ENCODE data around the gene TWIST2.

DNA sequence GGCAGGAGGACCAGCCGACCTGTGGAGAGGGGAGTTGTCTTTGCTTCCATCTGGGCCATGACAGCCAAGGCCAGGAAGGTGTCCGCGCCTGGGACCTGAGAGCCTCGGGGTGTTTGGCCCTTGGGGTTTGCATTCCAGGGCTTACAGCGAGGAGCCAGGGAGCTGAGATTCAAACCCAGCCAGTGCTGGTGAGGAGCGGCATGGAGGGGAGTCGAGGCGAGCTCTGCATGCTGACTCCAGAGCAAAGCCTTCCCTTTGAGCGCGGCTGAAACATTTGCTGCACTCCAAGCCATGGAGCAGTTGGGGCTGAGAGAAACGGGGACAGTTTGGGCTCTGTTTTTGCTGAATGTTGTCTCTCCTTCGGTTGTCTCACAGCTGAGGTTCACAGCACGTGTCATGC, 77.4 kb downstream of the TWIST2 start:
- TF ChIP-seq EZH2 (optimal IDR thresholded peaks at IDR 0.05; ENCODE audit: low read depth, low read length): no peak
- TF ChIP-seq, protein P1, sequence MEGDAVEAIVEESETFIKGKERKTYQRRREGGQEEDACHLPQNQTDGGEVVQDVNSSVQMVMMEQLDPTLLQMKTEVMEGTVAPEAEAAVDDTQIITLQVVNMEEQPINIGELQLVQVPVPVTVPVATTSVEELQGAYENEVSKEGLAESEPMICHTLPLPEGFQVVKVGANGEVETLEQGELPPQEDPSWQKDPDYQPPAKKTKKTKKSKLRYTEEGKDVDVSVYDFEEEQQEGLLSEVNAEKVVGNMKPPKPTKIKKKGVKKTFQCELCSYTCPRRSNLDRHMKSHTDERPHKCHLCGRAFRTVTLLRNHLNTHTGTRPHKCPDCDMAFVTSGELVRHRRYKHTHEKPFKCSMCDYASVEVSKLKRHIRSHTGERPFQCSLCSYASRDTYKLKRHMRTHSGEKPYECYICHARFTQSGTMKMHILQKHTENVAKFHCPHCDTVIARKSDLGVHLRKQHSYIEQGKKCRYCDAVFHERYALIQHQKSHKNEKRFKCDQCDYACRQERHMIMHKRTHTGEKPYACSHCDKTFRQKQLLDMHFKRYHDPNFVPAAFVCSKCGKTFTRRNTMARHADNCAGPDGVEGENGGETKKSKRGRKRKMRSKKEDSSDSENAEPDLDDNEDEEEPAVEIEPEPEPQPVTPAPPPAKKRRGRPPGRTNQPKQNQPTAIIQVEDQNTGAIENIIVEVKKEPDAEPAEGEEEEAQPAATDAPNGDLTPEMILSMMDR (IDR thresholded peaks at IDR 0.05; ENCODE audit: low read length): no peak
